Liver (tissue), 3 donors: ENCODE data around the gene RMRP.

Experiments
- CTCF ChIP-seq: fragments of 150-350 bp; IDR thresholded peaks from 2 replicates; pipeline ENCODE4 v1.5.1; 2017; ENCODE audit warnings: improper control_type of control experiment, low read depth, low read length; ENCODE audit not compliant: missing input control
- JUND ChIP-seq, 2 donors: IDR thresholded peaks; 2 replicates each; pipeline ENCODE4 v1.6.1; 2016; ENCODE audit warnings: antibody characterized with exemption in 2 of 2
- RAD21 ChIP-seq, 2 donors: IDR thresholded peaks; 2 replicates each; pipeline ENCODE4 v1.6.1; 2016; ENCODE audit warnings: antibody characterized with exemption in 2 of 2, mild to moderate bottlenecking in 2 of 2
- RXRA ChIP-seq, 2 donors: IDR thresholded peaks; 2 replicates each; pipeline ENCODE4 v1.6.1; 2017 to 2018; ENCODE audit warnings: antibody characterized with exemption in 2 of 2, mild to moderate bottlenecking in 1 of 2
- SP1 ChIP-seq: IDR thresholded peaks from 2 replicates; pipeline ENCODE4 v1.6.1; 2018; ENCODE audit warnings: antibody characterized with exemption, mild to moderate bottlenecking
- TAF1 ChIP-seq: conservative IDR thresholded peaks from 2 replicates; pipeline ENCODE4 v1.6.1; 2016; ENCODE audit warnings: antibody characterized with exemption, mild to moderate bottlenecking
- donor health status: healthy.
- donor health status: healthy.

GRCh38 chr9:35629597-35629996 lies 28.2 kb downstream of the RMRP start:
- no peak for TF ChIP-seq TAF1
- no peak for TF ChIP-seq CTCF
- no peak for TF ChIP-seq RAD21 (IDR thresholded peaks at IDR 0.05)
- TF ChIP-seq JUND (IDR thresholded peaks at IDR 0.05) = no peak
- no peak for TF ChIP-seq SP1
- no peak for TF ChIP-seq RXRA (IDR thresholded peaks at IDR 0.05)
